ENCODE data around the gene KCNJ18.

KCNJ18 gene

DNA sequence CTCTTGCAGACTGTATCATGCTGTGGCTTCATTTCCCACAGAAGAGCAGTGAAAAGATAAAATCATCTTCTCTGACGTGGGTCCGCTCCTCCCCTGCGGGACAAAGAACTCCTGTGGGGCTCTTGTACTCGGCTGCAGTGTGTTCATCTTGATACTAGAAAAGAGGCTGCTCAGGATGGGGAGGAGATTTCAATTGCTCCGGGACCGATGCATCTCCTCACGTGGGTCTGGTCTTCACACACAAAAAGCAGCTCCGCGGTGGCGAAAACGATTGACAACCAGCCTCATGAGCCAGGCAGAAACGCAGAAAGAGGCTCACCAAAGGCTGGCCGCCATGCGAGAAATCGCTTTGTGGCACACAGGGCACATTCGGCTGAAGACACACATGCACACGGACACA is 14.4 kb upstream of the KCNJ18 start:
- TF ChIP-seq POLR2AphosphoS5 (IDR thresholded peaks at IDR 0.05; ENCODE audit: low read depth, low read length) (no peak), TAF1 (IDR thresholded peaks at IDR 0.05; ENCODE audit: borderline replicate concordance, insufficient read depth, low read length) (no peak), FOXP2 (optimal IDR thresholded peaks at IDR 0.05; ENCODE audit: borderline replicate concordance, extremely low read depth, extremely low read length, insufficient read depth) (no peak), SIN3A (IDR thresholded peaks at IDR 0.05; ENCODE audit: borderline replicate concordance, insufficient read depth, low read length) (no peak)
- TF ChIP-seq, protein P1, sequence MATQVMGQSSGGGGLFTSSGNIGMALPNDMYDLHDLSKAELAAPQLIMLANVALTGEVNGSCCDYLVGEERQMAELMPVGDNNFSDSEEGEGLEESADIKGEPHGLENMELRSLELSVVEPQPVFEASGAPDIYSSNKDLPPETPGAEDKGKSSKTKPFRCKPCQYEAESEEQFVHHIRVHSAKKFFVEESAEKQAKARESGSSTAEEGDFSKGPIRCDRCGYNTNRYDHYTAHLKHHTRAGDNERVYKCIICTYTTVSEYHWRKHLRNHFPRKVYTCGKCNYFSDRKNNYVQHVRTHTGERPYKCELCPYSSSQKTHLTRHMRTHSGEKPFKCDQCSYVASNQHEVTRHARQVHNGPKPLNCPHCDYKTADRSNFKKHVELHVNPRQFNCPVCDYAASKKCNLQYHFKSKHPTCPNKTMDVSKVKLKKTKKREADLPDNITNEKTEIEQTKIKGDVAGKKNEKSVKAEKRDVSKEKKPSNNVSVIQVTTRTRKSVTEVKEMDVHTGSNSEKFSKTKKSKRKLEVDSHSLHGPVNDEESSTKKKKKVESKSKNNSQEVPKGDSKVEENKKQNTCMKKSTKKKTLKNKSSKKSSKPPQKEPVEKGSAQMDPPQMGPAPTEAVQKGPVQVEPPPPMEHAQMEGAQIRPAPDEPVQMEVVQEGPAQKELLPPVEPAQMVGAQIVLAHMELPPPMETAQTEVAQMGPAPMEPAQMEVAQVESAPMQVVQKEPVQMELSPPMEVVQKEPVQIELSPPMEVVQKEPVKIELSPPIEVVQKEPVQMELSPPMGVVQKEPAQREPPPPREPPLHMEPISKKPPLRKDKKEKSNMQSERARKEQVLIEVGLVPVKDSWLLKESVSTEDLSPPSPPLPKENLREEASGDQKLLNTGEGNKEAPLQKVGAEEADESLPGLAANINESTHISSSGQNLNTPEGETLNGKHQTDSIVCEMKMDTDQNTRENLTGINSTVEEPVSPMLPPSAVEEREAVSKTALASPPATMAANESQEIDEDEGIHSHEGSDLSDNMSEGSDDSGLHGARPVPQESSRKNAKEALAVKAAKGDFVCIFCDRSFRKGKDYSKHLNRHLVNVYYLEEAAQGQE (IDR thresholded peaks at IDR 0.05; ENCODE audit: insufficient read depth in 1 of 2, low read depth in 2 of 2, low read length in 2 of 2): no peak

DNA sequence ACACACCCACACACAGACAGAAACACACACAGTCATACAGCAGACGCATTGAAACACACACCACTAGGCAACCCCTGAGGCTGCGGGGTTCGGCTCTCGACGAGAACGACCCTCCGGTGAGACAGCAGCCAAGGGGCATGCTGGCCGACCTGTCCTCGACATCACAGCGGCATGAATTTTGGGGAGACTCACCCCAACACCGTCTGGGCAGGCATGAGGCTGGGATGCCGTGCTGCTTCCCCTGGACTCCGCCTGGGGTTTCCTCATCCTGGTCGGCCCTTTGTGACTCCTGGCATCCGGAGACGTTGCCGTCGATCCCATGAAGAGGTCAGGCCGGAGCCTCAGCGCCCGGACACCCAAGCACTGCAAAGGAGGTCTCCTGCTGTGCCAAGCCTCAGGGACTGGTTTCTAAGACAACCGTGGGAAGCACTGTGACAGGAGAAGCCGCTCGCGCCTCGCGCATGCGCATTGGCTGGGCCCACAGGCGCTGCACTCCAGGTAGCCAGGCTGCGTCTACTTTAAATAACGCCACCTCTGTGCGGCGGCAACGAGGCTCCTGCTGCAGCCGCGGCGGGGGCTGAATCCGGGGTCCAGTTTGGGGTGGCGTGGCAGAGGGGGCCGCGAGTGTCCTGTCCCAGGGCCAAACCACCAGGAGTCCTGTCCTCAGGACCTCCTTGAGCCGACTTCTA is 13.8 kb upstream of the KCNJ18 start:
- TF ChIP-seq SIN3A (IDR thresholded peaks at IDR 0.05; ENCODE audit: borderline replicate concordance, insufficient read depth, low read length): no peak
- TF ChIP-seq TAF1 (IDR thresholded peaks at IDR 0.05; ENCODE audit: borderline replicate concordance, insufficient read depth, low read length): no peak
- TF ChIP-seq POLR2AphosphoS5 (IDR thresholded peaks at IDR 0.05; ENCODE audit: low read depth, low read length): no peak
- TF ChIP-seq FOXP2 (optimal IDR thresholded peaks at IDR 0.05; ENCODE audit: borderline replicate concordance, extremely low read depth, extremely low read length, insufficient read depth): no peak
- TF ChIP-seq, protein P1 (IDR thresholded peaks at IDR 0.05; ENCODE audit: insufficient read depth in 1 of 2, low read depth in 2 of 2, low read length in 2 of 2): no peak

DNA sequence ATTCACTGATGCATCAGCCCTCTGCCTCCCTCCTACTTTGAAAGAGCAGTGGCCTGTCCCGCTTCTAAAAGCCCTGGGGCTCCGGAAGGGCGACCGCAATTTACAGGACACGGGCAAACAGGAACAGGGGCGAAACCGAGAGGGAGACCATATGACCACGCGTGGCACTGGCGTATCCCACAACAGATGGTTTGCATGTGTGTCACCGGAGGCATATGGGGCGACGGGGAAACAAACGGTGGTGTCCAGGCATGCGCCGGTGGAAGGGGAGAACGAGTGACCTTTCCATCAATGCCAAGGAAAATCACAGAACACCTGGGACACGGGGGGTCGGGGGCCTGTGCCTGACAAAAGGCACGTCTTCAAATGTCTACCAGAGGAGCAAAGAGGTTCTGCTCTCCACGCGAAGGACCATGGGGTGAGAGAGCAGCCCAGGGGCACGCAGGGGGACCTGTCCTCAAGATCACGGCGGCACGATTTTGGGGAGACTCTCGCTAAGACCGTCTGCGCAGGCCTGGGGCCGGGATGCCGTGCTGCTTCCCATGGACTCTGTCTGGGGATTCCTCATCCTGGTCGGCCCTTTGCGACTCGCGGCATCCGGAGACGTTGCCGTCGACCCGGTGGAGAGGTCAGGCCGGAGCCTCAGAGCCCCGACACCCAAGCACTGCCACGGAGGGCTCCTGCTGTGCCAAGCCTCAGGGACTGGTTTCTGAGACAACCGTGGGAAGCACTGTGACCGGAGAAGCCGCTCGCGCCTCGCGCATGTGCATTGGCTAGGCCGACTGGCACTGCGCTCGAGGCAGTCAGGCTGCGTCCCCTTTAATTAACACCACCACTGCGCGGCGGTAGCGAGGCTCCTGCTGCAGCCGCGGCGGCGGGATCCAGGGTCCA is 12.8 kb upstream of the KCNJ18 start:
- TF ChIP-seq TAF1 (IDR thresholded peaks at IDR 0.05; ENCODE audit: borderline replicate concordance, insufficient read depth, low read length): no peak
- no peak for TF ChIP-seq SIN3A (IDR thresholded peaks at IDR 0.05; ENCODE audit: borderline replicate concordance, insufficient read depth, low read length)
- TF ChIP-seq, protein P1 (IDR thresholded peaks at IDR 0.05; ENCODE audit: insufficient read depth in 1 of 2, low read depth in 2 of 2, low read length in 2 of 2): no peak
- TF ChIP-seq POLR2AphosphoS5 (IDR thresholded peaks at IDR 0.05; ENCODE audit: low read depth, low read length): no peak
- TF ChIP-seq FOXP2 (optimal IDR thresholded peaks at IDR 0.05; ENCODE audit: borderline replicate concordance, extremely low read depth, extremely low read length, insufficient read depth): no peak

DNA sequence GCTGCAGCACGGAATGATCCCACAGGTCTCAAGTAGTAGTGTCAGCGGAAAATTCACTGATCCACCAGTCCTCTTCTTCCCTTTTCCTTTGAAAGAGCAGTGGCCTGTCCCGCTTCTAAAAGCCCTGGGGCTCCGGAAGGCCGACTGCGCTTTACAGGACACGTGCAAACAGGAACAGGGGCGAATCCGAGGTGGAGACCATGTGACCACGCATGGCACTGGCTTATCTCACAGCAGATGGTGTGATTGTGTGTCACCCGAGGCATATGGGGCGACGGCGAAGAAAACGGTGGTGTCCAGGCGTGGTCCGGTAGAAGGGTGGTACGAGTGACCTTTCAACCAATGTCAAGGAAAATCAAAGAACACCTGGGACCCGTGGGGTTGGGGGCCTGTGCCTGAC is 12.0 kb upstream of the KCNJ18 start:
- no peak for TF ChIP-seq FOXP2 (optimal IDR thresholded peaks at IDR 0.05; ENCODE audit: borderline replicate concordance, extremely low read depth, extremely low read length, insufficient read depth)
- TF ChIP-seq SIN3A (IDR thresholded peaks at IDR 0.05; ENCODE audit: borderline replicate concordance, insufficient read depth, low read length): no peak
- TF ChIP-seq, protein P1 (IDR thresholded peaks at IDR 0.05; ENCODE audit: insufficient read depth in 1 of 2, low read depth in 2 of 2, low read length in 2 of 2): no peak

Data from PFSK-1 (cell line).